Sigmoid colon (tissue), 7 donors: ENCODE measurements around the gene PRKCA. TPM values are rescaled to one million over a fixed set of nuclear protein-coding genes. Genes with fewer than 3 reads are reported as not detected.

Experiments
- DNase-seq: peaks from one replicate; pipeline ENCODE4 v3.0.0-alpha.2; 2019
- H3K27ac ChIP-seq, 4 donors: fragments of 200-600 bp; sonication (generic); one replicate each; pipeline ENCODE4 v1.5.1; 2016 to 2019; ENCODE audit warnings: mild to moderate bottlenecking in 1 of 4
- H3K27me3 ChIP-seq, 3 donors: fragments of 200-600 bp; sonication (generic); one replicate each; pipeline ENCODE4 v1.5.1; 2019; ENCODE audit warnings: mild to moderate bottlenecking in 1 of 3
- H3K36me3 ChIP-seq, 4 donors: fragments of 200-600 bp; sonication (generic); one replicate each; pipeline ENCODE4 v1.5.1; 2016 to 2019
- H3K4me1 ChIP-seq, 4 donors: fragments of 200-600 bp; sonication (generic); one replicate each; pipeline ENCODE4 v1.5.1; 2017 to 2019
- H3K4me3 ChIP-seq, 4 donors: fragments of 200-600 bp; sonication (generic); one replicate each; pipeline ENCODE4 v1.5.1; 2017 to 2019; ENCODE audit warnings: mild to moderate bottlenecking in 2 of 4, moderate library complexity in 1 of 4
- H3K9me3 ChIP-seq, 4 donors: fragments of 200-600 bp in 3 of 4; sonication (generic) in 3 of 4; one replicate each; pipeline versions ENCODE4 v1.5.1 to v1.6.1; 2013 to 2019
- EP300 ChIP-seq, 4 donors: sonication (generic); formaldehyde crosslinking; IDR thresholded peaks; one replicate each; pipeline ENCODE4 v1.6.1; 2017; ENCODE audit warnings: antibody characterized with exemption in 4 of 4
- POLR2A ChIP-seq, 2 donors: fragments of 450-650 bp; IDR thresholded peaks; one replicate each; pipeline ENCODE4 v1.6.1; 2016; ENCODE audit warnings: antibody characterized with exemption in 2 of 2, mild to moderate bottlenecking in 2 of 2, moderate library complexity in 2 of 2
- POLR2AphosphoS5 ChIP-seq, 4 donors: sonication (generic); formaldehyde crosslinking; IDR thresholded peaks; one replicate each; pipeline ENCODE4 v1.6.1; 2017; ENCODE audit warnings: antibody characterized with exemption in 4 of 4
- WGBS, 2 donors: extraction: QIAGEN DNeasy Blood & Tissue Kit; methylation state at CpG; one replicate each; pipeline ENCODE4 v1.1.7; 2013; 5-methylcytosine and 5-hydroxymethylcytosine counted together
- intact Hi-C: fragments of 100-400 bp; cut with DNase I; formaldehyde crosslinking; loops from one replicate; pipeline ENCODE4 v1.15.1; 2023
- polyA plus RNA-seq, 3 donors: library from polyadenylated mRNA; stranded (reverse); fragments of 200-250 nt; gene quantifications; one replicate each; pipeline ENCODE4 v1.2.3, GENCODE V29; 2013
- total RNA-seq, 4 donors: library from RNA; depleted of rRNA; stranded (reverse); fragments of >200 nt; gene quantifications; one replicate each; pipeline ENCODE4 v1.1.0, GENCODE V29; 2016
- TF ChIP-seq, protein P1 (sequence below), 4 experiments: fragments of 450-650 bp in 3 of 4; fragments of 200-600 bp in 1 of 4; IDR thresholded peaks; one replicate each; pipeline ENCODE4 v1.5.1; 2016 to 2019; ENCODE audit warnings: antibody characterized with exemption in 4 of 4, mild to moderate bottlenecking in 3 of 4, moderate library complexity in 2 of 4
- donor health status: healthy with polysubstance abuse.
- donor health status: Bipolar disorder and iron deficiency.
- donor health status: healthy.

Gene PRKCA
- total and polyA plus RNA-seq, 7 donors, result 6.6 to 58.4 (median 42.6) TPM

DNA sequence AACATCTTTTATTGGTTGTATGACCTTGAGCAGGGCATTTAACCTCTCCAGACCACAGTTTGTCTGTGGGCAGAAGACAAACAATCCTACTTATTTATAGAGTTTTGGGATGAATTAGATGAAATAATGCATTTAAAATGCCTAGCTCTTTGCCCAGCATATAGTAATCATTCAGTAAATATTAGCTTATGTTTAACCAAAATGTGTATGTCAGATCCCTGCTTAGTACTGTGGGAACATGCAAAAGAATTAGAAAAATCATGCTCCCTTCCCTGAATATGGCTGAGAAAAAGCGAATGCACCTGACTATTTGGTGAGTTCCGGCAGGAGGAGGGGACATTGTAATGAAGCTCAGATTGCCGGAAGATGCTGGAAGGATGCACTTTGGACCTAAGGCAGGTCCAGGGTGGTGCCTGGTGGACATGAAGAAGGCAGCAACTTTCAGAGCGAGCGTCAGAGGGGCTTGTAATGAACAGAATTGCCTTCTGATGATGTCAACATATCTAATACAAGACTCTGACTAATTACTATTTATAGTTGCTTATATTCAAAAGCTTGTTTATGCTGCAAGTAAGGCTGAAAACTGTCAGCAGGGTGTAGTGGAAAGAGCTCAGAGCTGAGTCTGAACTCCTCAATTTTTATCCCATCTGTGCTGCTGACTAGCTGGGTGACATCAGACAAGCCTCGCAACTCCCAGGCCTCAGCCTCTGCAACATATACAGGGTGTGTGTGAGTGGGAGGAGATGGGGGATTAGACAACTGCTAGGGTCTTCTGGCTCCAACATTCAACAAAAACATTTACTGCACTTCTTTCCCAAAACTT, 221.2 kb downstream of the PRKCA start:
- no peak for DNase-seq
- TF ChIP-seq POLR2A (IDR thresholded peaks at IDR 0.05), result no peak
- TF ChIP-seq, protein P1, sequence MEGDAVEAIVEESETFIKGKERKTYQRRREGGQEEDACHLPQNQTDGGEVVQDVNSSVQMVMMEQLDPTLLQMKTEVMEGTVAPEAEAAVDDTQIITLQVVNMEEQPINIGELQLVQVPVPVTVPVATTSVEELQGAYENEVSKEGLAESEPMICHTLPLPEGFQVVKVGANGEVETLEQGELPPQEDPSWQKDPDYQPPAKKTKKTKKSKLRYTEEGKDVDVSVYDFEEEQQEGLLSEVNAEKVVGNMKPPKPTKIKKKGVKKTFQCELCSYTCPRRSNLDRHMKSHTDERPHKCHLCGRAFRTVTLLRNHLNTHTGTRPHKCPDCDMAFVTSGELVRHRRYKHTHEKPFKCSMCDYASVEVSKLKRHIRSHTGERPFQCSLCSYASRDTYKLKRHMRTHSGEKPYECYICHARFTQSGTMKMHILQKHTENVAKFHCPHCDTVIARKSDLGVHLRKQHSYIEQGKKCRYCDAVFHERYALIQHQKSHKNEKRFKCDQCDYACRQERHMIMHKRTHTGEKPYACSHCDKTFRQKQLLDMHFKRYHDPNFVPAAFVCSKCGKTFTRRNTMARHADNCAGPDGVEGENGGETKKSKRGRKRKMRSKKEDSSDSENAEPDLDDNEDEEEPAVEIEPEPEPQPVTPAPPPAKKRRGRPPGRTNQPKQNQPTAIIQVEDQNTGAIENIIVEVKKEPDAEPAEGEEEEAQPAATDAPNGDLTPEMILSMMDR (IDR thresholded peaks at IDR 0.05), result no peak
- TF ChIP-seq POLR2AphosphoS5 (IDR thresholded peaks at IDR 0.05), result peak in 2 of 4 donors; percentile 19 to 32
- TF ChIP-seq EP300 (IDR thresholded peaks at IDR 0.05), result no peak
- H3K9me3 ChIP-seq, result no peaks in the 10 kb centered on the region
- 54 to 59% methylated on average over 6 of the region's 6 CpGs for WGBS, 2 donors
- no peak overlapping the region for H3K4me3 ChIP-seq
- H3K27me3 ChIP-seq, result no peaks in the 10 kb centered on the region
- peaks cover 0 to 85% (median 78%) of the 10 kb centered on the region in 4 donors for H3K4me1 ChIP-seq
- intact Hi-C loops, result no loop called here
- no peaks in the 10 kb centered on the region for H3K36me3 ChIP-seq
- peak overlapping the region; percentile 48 to 82 (median 72) for H3K27ac ChIP-seq

DNA sequence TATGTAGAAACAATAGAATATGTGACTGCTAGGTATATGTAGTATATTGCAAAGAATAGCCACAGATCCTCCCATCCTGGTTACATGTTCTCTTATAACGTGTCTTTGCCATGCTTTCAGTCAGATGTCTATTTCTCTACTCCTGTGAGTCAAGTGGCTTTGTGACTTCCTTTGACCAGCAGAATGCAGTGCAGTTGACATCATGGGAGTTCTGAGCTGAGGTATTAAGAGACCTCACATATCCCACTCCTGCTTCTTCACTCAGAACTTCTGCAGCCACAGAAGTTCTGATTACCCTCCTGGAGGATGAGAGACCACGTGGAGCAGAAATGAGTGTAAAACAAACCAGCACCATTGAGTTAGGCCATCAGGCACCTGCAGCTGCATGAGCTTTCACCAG, 222.5 kb downstream of the PRKCA start:
- Histone ChIP-seq H3K4me1 (peaks cover 0 to 73% (median 65%) of the 10 kb centered on the region in 4 donors), H3K36me3 (no peaks in the 10 kb centered on the region), H3K9me3 (no peaks in the 10 kb centered on the region), H3K4me3 (no peak overlapping the region), H3K27me3 (no peaks in the 10 kb centered on the region), H3K27ac (peak overlapping the region; percentile 48 to 82 (median 72))
- 86 to 91% methylated on average over 2 of the region's 2 CpGs for WGBS, 2 donors
- intact Hi-C loops, result no loop called here
- TF ChIP-seq EP300 (IDR thresholded peaks at IDR 0.05) (no peak), POLR2AphosphoS5 (IDR thresholded peaks at IDR 0.05) (no peak), POLR2A (IDR thresholded peaks at IDR 0.05) (no peak)
- TF ChIP-seq, protein P1 (IDR thresholded peaks at IDR 0.05), result no peak
- DNase-seq, result no peak

DNA sequence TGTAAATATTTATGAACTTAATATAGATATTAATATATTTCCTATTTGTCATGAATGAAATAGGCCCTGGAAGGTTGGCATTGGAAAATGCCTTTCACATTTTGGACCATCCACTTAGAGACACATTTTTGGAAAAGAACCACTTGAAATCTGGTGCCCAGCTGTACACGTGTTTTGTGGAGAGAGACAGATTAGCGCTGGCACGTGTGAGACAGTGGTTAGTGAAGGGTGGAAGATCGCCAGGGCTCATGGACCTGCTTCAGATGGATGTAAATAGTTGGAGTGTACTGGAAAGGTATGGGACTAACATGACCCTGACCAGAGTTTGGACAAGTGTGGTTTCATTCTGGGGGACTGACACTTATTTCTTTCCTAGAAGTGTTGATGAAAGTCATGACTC, 222.9 kb downstream of the PRKCA start:
- no peaks in the 10 kb centered on the region for H3K36me3 ChIP-seq
- no peak for DNase-seq
- no peak overlapping the region for H3K4me3 ChIP-seq
- intact Hi-C loops, result no loop called here
- WGBS, 2 donors, result 83 to 93% methylated on average over 4 of the region's 4 CpGs
- peak overlapping the region; percentile 48 to 82 (median 72) for H3K27ac ChIP-seq
- no peaks in the 10 kb centered on the region for H3K27me3 ChIP-seq
- no peak for TF ChIP-seq POLR2AphosphoS5 (IDR thresholded peaks at IDR 0.05)
- no peaks in the 10 kb centered on the region for H3K9me3 ChIP-seq
- H3K4me1 ChIP-seq, result peaks cover 0 to 68% (median 61%) of the 10 kb centered on the region in 4 donors

DNA sequence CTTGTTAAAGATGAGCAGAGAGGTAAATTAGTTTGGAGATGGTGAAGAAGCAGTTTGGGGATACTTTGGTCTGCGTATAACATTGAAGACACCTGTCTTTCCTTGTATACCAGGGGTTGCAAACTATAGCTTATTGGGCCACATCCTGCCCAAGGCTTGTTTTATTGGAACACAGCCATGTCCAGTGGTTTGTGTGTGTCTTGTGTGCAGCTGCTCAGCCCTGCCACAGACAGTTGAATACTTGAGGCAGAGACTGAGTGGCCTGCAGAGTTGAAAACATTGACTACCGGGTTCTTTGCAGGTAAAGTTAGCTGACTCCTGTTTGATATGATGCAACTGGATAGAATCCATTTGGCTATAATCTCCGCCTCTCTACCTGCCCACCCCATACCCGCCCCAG, 224.4 kb downstream of the PRKCA start:
- no peak for DNase-seq
- no peaks in the 10 kb centered on the region for H3K36me3 ChIP-seq
- intact Hi-C loops, result no loop called here
- peak overlapping the region in 2 of 4 donors; percentile 77 to 82 for H3K27ac ChIP-seq
- no peak overlapping the region for H3K4me3 ChIP-seq
- no peaks in the 10 kb centered on the region for H3K27me3 ChIP-seq
- peaks cover 0 to 63% (median 55%) of the 10 kb centered on the region in 4 donors for H3K4me1 ChIP-seq
- no peak for TF ChIP-seq POLR2AphosphoS5 (IDR thresholded peaks at IDR 0.05)
- TF ChIP-seq POLR2A (IDR thresholded peaks at IDR 0.05), result no peak
- TF ChIP-seq EP300 (IDR thresholded peaks at IDR 0.05), result no peak
- TF ChIP-seq, protein P1 (IDR thresholded peaks at IDR 0.05), result no peak
- 86 to 93% methylated on average over 4 of the region's 4 CpGs for WGBS, 2 donors
- H3K9me3 ChIP-seq, result no peaks in the 10 kb centered on the region

DNA sequence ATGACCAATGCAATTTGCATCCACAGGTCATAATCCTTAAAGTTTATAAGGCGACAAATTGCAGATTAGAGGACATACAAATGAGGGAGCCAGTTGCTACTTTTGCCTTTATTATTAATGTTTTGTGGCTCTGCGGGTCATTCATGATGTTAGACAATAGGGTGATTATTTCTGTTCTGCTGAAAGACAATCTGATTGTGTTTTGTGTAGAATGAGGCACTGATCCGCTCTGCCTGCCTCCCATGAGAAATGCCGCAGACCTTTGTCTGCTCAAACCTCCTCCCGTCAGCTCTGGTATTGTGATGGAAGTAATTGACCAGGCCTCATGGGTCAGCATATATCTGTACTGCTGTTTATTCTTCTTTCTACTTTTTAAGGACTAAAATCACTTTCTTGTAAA, 224.9 kb downstream of the PRKCA start:
- H3K36me3 ChIP-seq, result no peaks in the 10 kb centered on the region
- WGBS, 2 donors, result 87 to 94% methylated on average over 5 of the region's 5 CpGs
- no peak overlapping the region for H3K4me3 ChIP-seq
- no peaks in the 10 kb centered on the region for H3K27me3 ChIP-seq
- H3K27ac ChIP-seq, result peak overlapping the region in 1 of 4 donors; percentile 82
- H3K4me1 ChIP-seq, result peaks cover 0 to 63% (median 55%) of the 10 kb centered on the region in 4 donors
- intact Hi-C loops, result no loop called here
- no peaks in the 10 kb centered on the region for H3K9me3 ChIP-seq
- TF ChIP-seq POLR2AphosphoS5 (IDR thresholded peaks at IDR 0.05) (no peak), EP300 (IDR thresholded peaks at IDR 0.05) (no peak), POLR2A (IDR thresholded peaks at IDR 0.05) (no peak)
- TF ChIP-seq, protein P1 (IDR thresholded peaks at IDR 0.05), result no peak
- DNase-seq, result no peak
